ENCODE data around the gene RTN1. TPM values are rescaled to one million over a fixed set of nuclear protein-coding genes. Genes with fewer than 3 reads are reported as not detected.

The RTN1 gene
- total RNA-seq, 1 experiment from 2014 or later, result 0.05 TPM

GRCh38 chr14:59869381-59870255, 958 bp downstream of the RTN1 start:
- Histone ChIP-seq H3K4me1 (ENCODE audit: control insufficient read depth, insufficient read depth, low read length) (peaks cover 4% of the 10 kb centered on the region; the same call in 1 of the 2 replicates), H3K27ac (ENCODE audit: low read length) (no peak overlapping the region), H3K36me3 (ENCODE audit: control insufficient read depth, insufficient read depth, low read length) (no peaks in the 10 kb centered on the region), H3K4me3 (ENCODE audit: low read depth in 2 of 2, low read length in 2 of 2) (peak overlapping the region; percentile 20 to 39; a peak in 3 of 4 replicates), H3K9me3 (ENCODE audit: control insufficient read depth, insufficient read depth, low read depth, low read length) (no peaks in the 10 kb centered on the region), H3K27me3 (ENCODE audit: control insufficient read depth, insufficient read depth, low read length) (peaks cover 25% of the 10 kb centered on the region)
- CTCF ChIA-PET, result no interaction called here
- POLR2A ChIA-PET, result no interaction called here
- no peak for TF ChIP-seq TCF7L2 (IDR thresholded peaks at IDR 0.05; ENCODE audit: low read depth, low read length)
- no peak for TF ChIP-seq REST (IDR thresholded peaks at IDR 0.05; ENCODE audit: insufficient read depth in 1 of 2, low read depth in 2 of 2, low read length in 1 of 2)
- TF ChIP-seq CTCF (IDR thresholded peaks at IDR 0.05), result no peak
- TF ChIP-seq POLR2AphosphoS5 (IDR thresholded peaks at IDR 0.05; ENCODE audit: low read depth, low read length), result no peak
- no peak for TF ChIP-seq SIN3A (IDR thresholded peaks at IDR 0.05; ENCODE audit: borderline replicate concordance, insufficient read depth, low read depth, low read length)
- intact Hi-C loops (cut with micrococcal nuclease; ENCODE audit: unreplicated experiment) (no loop called here), in situ Hi-C loops (cut with HindIII; ENCODE audit: low pct_unique_long_range_greater_than_20kb, low sequenced_read_pairs) (no loop called here)
- DNase-seq (ENCODE audit: low read depth, low spot score) (no peak), ATAC-seq (no peak)
- BruUV-seq (replicated peaks), result no TSS peak

GRCh38 chr14:59868021-59868420, 2.6 kb downstream of the RTN1 start:
- ATAC-seq, result no peak
- POLR2A ChIA-PET, result no interaction called here
- no peak for TF ChIP-seq REST (IDR thresholded peaks at IDR 0.05; ENCODE audit: insufficient read depth in 1 of 2, low read depth in 2 of 2, low read length in 1 of 2)
- TF ChIP-seq TCF7L2 (IDR thresholded peaks at IDR 0.05; ENCODE audit: low read depth, low read length), result no peak
- no peak for TF ChIP-seq SIN3A (IDR thresholded peaks at IDR 0.05; ENCODE audit: borderline replicate concordance, insufficient read depth, low read depth, low read length)
- no peak for TF ChIP-seq CTCF (IDR thresholded peaks at IDR 0.05)
- TF ChIP-seq POLR2AphosphoS5 (IDR thresholded peaks at IDR 0.05; ENCODE audit: low read depth, low read length), result no peak
- intact Hi-C loops (cut with micrococcal nuclease; ENCODE audit: unreplicated experiment), result no loop called here
- H3K4me3 ChIP-seq (ENCODE audit: low read depth in 2 of 2, low read length in 2 of 2), result no peak overlapping the region
- H3K27ac ChIP-seq (ENCODE audit: low read length), result no peak overlapping the region
- H3K4me1 ChIP-seq (ENCODE audit: control insufficient read depth, insufficient read depth, low read length), result peaks cover 4% of the 10 kb centered on the region; the same call in 1 of the 2 replicates
- no peaks in the 10 kb centered on the region for H3K9me3 ChIP-seq (ENCODE audit: control insufficient read depth, insufficient read depth, low read depth, low read length)
- H3K27me3 ChIP-seq (ENCODE audit: control insufficient read depth, insufficient read depth, low read length), result peaks cover 21% of the 10 kb centered on the region
- CTCF ChIA-PET, result no interaction called here
- in situ Hi-C loops (cut with HindIII; ENCODE audit: low pct_unique_long_range_greater_than_20kb, low sequenced_read_pairs), result no loop called here
- BruUV-seq (replicated peaks), result no TSS peak
- no peak for DNase-seq (ENCODE audit: low read depth, low spot score)
- H3K36me3 ChIP-seq (ENCODE audit: control insufficient read depth, insufficient read depth, low read length), result no peaks in the 10 kb centered on the region

Measured in Panc1 (cell line).